HPDE6-E6E7 (cell line): ENCODE measurements around the gene ZNF331.

Experiments used
- DNase-seq: peaks from one replicate; pipeline ENCODE4 v3.0.0; 2011; ENCODE audit warnings: missing footprints; ENCODE audit errors: extremely low spot score

ZNF331 gene

DNA sequence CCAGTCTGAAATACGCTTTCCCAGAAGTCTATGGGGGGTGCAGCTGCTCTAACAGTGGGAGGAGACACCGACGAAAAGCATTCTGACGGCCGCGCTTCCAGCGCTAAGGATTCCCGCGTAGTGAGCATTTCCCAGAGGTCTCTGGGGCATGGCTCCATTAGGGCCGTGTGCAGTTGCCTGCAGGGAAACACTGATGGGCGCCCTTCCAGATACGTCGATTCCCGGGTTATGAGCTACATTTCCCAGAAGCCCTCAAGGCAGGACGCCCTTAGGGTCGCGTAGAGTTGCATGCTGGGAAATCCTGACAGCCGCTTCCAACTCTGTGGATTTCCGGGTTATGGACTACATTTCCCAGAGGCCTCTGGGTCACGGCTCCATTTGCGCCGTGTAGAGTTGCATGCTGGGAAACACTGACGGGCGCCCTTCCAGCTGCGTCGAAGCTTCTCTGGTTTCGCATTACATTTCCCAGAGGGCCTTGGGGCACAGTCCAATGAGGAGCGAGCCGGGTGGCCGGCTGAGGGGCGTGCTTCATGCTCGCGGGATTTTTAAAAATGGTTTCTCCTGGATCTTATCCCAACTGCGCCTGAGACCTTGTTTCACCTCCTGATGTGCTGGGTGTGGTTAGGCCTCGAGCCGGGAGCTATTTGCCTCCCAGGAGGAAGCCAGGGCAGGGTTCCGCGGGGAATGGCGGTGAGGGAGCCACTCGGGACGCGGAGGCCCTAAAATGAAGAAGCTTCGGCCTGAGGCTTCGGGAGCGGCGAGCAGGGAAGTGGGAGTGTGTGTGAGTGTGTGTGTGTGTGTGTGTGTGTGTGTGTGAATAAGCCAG, 17.2 kb upstream of the ZNF331 start:
- DNase-seq = peak; percentile 96

DNA sequence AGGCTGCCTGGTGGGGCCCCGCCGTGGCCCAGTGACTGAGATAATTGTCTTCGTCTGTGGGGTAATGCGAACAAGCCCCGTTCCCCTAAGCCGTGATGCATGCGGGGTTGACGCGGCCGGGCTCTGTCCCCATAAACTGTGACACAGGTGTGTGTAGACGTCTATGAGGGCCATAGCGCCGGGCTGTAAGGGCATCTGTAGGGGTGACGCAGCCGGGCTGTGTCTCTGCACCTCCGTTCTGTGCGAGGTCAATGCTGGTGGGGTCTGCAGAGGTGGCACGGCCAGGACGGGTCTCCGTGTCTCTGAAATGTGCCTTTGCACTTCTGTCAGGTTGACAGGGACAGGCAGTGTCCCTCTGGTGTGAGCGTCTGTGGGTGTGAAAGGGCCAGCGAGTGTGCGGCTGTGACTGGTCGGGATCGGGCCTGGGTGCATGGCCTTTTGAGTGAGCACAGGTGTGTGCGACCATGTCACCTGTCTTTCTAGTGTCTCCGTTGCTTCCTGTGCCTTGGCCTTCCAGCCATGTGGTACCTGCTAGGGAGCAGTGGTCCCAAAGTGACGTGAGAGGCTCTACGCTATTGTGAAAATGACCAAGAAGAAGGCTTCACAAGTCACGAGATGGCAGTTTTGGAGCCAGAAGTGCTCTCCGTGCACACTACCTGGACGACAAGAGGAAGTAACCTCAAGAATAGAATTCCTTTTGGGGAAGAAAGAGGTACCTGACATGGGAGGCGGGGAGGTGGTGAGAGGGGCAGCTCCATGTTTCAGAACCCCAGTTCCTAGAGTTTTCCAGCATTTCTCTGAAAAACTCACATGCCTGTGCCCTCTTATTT, 16.4 kb upstream of the ZNF331 start:
- no peak for DNase-seq

DNA sequence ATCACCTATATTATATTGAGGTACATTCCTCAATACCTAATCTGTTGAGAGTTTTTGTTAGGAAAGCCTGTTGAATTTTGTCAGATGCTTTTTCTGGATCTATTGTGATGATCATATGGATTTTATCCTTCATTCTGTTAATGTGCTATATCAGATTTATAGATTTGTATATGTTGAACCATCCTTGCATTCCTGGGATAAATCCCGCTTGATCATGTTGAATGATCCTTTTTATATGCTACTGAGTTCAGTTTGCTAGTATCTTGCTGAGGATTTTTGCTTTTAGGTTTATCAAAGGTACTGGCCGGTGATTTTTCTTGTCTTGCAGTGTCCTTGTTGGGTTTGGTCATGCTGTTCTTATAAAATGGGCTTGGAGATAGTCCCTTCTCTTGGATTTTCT, 12.0 kb upstream of the ZNF331 start:
- no peak for DNase-seq

DNA sequence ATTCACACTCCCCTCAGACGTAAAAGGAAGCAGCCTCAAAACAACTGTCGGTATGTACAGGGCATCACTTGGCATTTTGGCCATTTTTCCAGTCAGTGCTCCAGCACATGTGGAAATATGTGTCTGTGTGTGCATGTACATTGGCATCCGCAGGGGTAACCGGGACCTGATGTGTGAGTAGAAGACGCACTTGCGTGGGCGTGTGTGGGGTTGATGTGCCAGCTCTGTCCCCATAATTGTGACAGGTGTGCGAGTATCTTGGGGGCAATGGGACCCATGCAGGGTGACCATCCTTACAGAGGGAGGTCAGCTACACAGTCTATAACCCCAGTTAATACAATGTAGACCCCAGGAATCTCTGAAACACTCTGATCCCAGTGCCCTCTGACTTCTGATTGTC, 7.3 kb upstream of the ZNF331 start:
- no peak for DNase-seq

DNA sequence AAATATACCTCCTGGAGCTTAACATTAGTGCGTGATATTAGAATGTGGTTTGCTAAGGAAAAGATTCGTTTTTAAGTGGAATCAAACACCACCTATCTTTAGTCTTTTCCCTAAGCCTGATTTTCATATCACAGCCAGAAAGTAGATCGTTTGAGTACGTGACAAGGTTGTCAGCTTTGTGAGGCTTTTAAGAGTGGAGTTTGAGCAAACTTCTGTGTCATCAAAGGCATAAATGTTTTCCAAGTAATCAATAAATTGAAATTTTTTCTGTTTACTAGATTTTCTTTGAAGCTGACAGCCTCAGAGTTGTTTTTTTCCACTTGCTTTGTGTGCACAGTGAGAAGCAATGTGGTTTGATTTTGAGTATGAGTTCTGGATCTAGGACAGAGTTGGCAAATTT, 6.5 kb upstream of the ZNF331 start:
- no peak for DNase-seq

DNA sequence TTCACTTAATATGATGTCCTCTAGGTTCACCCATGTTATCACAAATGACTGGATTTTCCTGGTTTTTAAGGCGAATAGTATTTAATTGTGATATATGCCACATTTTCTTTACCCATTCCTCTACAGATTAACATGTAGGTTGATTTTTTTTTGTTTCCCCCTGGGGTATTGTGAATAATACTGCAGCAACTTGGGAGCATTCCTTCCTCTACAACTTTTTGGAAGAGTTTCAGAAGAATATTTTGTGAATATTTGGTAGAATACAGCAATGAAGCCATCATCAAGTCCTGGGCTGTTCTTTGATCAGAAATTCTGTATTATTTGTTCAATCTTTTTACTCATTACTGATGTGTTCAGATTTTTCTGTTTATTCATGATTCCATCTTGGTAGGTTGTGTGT, 5.6 kb upstream of the ZNF331 start:
- DNase-seq = no peak

DNA sequence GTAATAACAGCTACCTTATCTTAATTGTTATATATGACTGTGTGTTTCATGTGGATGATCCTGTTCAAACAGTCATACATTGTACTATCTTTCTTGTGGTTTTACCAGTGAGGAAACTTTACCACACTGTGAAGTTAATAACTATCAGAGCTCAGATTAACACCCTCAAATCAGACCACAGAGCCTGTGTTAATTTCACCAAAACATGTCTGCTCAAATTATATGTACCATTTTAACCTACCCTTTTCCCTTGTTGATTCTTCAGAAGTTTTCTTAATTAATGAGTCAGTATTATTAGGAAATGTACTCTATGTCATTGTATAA, 1.8 kb upstream of the ZNF331 start:
- no peak for DNase-seq

DNA sequence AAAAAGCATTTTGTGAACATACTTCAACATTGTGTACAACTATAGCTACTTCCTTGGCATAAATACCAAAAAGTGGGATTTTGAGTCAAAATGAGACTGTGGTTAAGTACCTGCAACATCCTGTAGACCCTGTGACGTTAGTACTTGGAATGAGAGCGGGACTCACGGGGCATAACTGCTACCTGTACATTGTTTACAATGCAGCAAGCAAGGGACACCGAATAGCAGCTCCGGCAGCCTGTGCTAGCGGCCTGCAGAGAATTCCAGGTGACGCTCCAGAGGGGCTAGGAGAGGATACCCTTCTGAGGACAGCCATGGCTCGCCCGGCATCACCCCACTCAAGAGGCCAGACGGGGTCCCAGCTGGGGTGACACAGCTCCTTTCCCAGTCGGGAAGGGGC, 824 bp upstream of the ZNF331 start:
- DNase-seq = no peak

DNA sequence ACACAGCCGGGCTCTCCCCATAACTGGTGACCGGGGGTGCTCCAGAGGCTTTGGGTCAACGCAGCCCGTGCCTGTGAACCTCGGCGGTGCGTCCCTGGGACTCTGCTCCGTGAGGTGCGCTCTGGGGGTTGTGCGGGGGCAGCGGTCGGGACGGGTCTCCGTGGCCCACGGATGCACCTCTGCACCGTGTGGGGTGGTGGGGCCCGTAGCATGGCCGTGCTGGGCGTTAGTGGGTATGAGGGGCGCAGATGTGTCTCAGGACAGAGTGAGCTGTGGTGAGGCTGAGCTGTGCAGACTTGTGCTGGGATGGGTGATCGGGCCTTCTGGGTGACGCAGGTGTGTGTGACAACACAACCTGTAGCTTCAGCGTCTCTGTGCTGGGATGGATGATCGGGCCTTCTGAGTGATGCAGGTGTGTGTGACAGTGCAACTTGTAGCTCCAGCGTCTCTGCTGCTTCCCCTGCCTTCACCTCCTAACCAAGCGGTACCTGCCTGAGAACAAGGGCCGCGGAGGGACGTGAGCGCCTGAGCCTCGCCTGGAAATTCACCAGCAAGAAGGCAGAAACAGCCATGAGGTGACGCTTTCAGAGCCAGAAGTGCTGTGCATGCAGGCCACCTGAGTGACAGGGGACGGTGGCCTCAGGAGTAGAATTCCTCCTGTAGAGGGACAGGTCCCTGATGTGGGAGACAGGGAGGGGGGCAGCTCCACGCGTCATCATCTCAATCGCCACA, 599 bp downstream of the ZNF331 start:
- DNase-seq = no peak

DNA sequence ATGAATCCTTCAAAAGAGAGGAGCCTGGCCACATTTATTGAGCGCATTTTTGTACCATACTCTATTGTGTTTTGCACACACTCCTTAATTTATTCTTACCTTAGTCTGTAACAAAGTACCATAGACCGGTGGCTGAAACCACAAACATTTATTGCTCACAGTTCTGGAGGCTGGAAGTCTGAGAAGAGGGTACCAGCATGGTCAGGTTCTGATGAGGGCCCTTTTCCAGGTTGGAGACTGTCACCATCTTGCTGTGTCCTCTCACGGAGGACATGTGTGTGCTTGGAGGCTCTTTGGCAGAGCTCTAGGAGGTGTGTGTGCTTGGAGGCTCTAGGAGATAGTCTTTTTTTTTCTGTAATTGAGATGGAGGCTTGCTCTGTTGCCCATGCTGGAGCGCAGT, 2.1 kb downstream of the ZNF331 start:
- DNase-seq = no peak

DNA sequence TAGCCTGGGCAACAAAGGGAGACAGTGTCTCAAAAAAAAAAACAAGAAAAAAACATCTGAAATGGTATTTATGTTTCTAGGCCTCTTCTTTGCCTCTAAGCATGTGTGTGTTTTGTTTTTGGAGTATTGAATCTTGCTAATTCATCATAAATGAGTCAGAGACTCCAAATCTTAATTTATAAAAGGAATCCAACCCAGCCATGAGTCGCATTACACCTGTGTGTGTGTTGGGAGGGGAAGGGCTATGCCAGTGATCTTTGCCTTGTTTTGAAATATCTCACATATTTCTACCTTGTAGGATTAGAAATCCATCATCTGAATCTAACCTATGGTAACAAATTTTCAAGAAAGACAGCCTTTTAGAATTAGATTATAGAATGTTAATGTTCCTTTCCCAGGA, 4.0 kb downstream of the ZNF331 start:
- DNase-seq = no peak

DNA sequence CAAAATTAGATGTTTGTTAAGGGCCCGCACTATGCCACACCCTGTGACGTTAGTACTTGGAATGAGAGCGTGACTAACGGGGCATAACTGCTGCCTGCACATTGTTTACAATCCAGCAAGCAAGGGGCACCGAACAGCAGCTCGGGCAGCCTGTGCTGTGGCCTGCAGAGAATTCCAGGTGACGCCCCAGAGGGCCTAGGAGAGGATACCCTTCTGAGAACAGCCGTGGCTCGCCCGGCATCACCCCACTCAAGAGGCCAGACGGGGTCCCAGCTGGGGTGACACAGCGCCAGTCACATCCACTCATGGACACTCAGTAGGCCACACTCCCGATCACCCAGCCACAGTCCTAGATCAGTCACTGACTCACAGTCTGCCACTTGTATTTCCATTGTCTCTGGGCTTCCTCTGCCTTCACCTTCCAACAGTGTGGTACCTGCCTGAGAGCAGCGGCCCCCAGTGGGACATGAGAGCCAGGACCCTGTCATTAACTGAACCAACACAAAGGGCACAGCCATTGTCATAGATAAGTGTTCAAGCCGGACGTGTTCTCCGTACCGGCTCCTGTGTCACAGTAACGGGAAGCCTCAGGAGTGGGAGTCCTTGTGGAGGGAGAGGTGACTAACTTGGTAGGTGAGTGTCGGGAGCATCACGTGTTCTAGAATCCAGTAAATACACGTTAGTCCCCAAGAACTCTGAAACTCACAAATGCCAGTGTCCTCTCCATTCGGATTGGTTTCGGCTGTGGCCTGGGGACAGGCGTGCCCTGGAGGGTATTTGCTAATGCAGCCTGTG, 7.5 kb downstream of the ZNF331 start:
- peak; percentile 69 for DNase-seq

DNA sequence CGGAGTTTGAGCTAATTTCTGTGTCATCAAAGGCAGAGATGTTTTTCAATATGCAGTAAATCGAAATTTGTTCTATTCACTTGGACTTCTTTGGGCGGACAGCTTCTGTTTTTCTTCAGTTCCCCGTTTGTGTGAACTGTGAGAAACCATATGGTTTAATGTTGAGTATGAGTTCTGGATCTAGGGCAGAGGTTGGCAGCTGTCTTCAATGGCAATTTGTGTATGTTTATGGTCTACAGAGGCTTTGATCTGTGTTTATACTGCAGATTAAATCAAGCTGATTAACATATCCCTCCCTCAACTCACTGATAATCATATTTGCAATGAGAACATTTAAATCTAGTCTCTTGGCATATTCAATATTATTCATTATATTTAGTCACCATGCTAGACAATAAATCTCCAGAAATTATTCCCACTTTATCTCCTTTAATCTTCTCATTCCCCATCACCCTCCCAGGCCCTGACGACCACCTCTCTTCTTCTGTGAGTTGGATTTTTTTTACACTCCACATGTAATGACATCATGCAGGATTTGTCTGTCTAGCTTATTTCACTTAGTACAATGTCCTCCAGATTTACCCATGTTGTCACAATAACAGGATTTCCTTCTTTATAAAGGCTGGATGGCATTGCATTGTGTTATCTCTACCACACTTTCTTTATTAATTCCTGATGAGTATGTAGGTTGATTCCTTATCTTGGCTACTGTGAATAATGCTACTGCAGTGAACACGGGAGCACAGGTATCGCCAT, 9.0 kb downstream of the ZNF331 start:
- DNase-seq = no peak

DNA sequence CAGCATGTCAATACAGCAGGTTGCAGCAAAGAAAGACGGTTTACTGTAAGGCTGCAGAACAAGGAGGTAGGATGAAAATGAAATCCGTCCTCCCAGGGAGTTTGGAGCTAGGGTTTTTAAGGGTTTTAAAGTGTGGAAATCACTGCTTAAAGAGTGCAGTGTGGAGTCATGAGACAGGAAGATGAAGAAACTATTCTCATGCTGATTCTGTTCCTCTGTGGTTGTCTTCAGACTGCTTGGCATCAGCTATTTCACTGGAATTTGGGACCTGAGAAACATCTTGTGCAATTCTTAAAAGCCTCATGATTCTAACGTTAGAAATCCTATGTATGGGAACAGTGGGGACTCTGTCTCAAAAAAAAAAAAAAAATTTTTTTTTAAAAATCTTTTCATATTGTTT, 11.4 kb downstream of the ZNF331 start:
- no peak for DNase-seq

DNA sequence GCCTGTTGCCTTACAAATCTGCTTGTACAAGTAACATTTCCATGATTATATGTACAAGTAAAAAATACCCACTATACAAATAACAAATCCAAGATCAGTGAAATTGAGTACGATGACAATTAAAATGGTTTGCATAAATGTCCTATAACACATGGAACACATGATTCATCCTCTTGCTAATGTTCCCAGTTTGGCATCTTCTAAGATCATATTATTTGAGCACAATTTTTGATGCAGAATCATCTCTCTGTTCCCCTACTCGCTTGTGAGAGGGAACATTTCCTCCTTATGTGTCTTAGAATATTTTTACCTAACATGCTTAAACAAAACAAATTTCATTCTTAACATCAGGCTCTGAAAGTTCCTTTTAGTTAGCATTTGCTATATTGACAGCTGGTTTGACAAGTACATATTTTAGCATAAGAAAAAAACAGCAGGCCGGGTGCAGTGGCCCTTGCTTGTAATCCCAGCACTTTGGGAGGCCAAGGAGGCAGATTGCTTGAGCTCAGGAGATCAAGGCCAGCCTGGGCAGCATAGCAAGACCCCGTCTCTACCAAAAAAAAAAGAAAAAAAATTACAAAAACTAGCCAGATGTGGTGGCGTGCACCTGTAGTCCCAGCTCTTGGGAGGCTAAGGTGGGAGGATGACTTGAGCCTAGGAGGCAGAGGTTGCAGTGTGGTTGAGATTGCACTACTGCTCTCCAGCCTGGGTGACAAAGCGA, 14.2 kb downstream of the ZNF331 start:
- no peak for DNase-seq

DNA sequence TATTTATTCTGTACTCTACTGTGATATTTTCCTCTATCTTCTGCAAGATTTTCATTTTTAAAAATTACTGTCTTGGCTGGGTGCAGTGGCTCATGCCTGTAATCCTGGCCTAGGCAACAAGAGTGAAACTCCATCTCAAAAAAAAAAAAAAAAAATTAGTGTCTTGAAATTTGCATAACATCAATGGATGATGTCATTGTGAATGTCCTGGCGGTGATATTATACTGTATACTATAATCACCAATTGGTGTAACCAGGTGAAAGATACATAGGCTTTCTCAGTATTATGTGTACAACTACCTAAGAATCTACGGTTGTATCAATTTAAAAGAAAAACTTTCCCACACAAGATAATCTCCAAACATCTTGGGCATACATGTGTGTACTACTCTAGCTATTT, 15.2 kb downstream of the ZNF331 start:
- DNase-seq = no peak

DNA sequence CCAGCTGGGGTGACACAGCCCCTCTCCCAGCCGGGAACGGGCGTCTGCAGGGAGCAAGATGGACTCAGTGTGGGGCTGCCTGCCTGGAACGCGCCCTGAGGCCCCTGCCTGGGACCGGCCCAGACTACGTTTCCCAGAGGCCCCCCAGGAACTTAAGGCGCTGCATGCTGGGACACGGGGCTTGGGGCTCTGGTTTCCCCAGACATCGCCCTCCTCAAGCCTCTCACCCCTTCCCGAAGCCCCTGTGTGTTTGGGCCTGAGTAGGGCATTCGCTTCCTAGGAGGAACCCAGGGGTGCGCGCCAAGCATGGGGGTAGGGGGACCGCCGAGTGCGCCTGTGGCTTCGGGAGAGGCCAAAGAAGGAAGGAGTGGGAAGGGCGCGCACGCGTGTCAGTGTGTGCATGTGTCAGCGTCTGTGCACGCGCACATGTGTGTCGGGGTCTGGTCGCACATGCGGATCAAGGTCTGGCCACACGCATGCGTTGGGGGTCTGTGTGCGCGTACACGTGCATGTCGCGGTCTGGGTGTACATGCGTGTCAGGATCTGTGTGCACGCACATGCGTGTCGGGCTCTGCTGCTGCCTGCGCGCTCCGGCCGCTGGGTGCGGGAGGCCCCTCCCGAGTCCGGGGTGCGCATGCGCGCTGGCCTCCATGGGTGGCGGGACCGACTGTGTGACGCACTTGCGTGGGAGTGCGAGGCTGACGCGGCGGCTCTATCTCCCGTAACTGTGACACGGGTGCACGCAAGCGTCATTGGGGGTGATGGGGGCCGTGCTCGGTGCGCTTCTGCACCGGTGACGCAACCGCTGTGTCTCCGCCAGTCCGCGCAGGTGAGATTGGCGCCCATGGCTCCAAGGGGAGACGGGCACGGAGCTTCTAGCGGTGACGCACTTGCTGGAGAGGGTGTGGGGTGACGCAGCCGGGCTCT, 16.2 kb downstream of the ZNF331 start:
- DNase-seq = peak; percentile 60

DNA sequence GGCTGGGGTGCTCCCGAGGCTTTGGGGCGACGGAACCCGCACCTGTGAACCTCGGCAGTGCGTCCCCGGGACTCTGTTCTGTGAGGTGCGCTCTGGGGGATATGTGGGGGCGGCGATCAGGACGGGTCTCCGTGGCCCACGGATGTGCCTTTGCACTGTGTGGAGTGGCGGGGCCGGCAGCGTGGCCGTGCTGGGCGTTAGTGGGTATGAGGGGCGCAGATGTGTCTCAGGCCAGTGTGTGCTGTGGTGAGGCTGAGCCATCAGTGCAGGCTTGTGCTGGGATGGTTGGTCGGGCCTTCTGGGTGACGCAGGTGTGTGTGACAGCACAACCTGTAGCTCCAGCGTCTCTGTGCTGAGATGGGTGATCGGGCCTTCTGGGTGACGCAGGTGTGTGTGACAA, 16.9 kb downstream of the ZNF331 start:
- no peak for DNase-seq

DNA sequence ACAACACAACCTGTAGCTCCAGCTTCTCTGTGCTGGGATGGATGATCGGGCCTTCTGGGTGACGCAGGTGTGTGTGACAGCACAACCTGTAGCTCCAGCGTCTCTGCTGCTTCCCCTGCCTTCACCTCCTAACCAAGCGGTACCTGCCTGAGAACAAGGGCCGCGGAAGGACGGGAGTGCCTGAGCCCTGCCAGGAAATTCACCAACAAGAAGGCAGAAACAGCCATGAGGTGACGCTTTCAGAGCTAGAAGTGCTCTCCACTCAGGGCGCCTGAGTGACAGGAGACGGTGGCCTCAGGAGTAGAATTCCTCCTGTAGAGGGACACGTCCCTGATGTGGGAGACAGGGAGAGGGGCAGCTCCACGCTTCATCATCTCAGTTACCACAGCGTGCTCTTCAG, 17.4 kb downstream of the ZNF331 start:
- DNase-seq = no peak
